K562 (cell line): ENCODE measurements around the gene PARK7. TPM values are rescaled to one million over a fixed set of nuclear protein-coding genes. Genes with fewer than 3 reads are reported as not detected.

Experiments
- ATAC-seq: fragments of 200-7000 bp; cut with Tn5 transposase; 3 replicates; pipeline ENCODE4 v1.9.1; 2020; ENCODE audit warnings: moderate library complexity
- BruUV-seq: library from RNA; stranded (reverse); fragments of 400-500 nt; replicated peaks from 2 replicates; lab custom pipeline; 2021; lab: Mats Ljungman, UMichigan
- CTCF ChIA-PET: fragments of 300-600 bp; formaldehyde crosslinking; extraction: SDS; loops from one replicate; lab custom pipeline; 2021; ENCODE audit warnings: low intra/inter-chr PET ratio; lab: Yijun Ruan, JAX
- POLR2A ChIA-PET: fragments of 300-600, 350-650 bp; sonication (Branson Sonifier 250); formaldehyde crosslinking; extraction: SDS; loops from one replicate; lab custom pipeline; 2021; ENCODE audit warnings: antibody characterized with exemption, inconsistent platforms; lab: Yijun Ruan, JAX
- DNase-seq, 4 experiments: peaks; one replicate each; pipeline versions ENCODE4 v3.0.0 to v3.0.0-alpha.2; 2011 to 2018; ENCODE audit warnings: low spot score in 3 of 4, mixed read lengths in 3 of 4; ENCODE audit errors: extremely low read depth in 1 of 4
- FAIRE-seq: peaks from 2 replicates; lab custom pipeline; 2011; peaks lifted over from hg19 to GRCh38; lab: Jason Lieb, UNC
- H2AFZ ChIP-seq: 2 replicates; pipeline ENCODE4 v1.6.0; 2011; ENCODE audit warnings: low read depth, low read length, control low read depth, inconsistent platforms
- H3K27ac ChIP-seq: fragments of 200-600 bp; 3 replicates; pipeline ENCODE4 v1.8.0; 2011; ENCODE audit warnings: low read depth, mild to moderate bottlenecking, control low read depth, inconsistent platforms, low read length, moderate library complexity, mixed read lengths; ENCODE audit errors: extremely low read depth
- H3K27me3 ChIP-seq, 2 experiments: fragments of 300-600 bp in 1 of 2; 2 replicates in 1 of 2; 3 replicates in 1 of 2; pipeline versions ENCODE4 v1.6.0 to v1.8.0; 2011; ENCODE audit warnings: inconsistent platforms in 2 of 2, low read length in 2 of 2, mild to moderate bottlenecking in 1 of 2, mixed read lengths in 1 of 2, moderate library complexity in 1 of 2; ENCODE audit not compliant: control insufficient read depth in 2 of 2, insufficient read depth in 2 of 2
- H3K36me3 ChIP-seq: fragments of 300-600 bp; 3 replicates; pipeline ENCODE4 v1.8.0; 2011; ENCODE audit warnings: mild to moderate bottlenecking, low read length, inconsistent platforms; ENCODE audit not compliant: control insufficient read depth, insufficient read depth
- H3K4me1 ChIP-seq, 2 experiments: fragments of 200-600 bp in 1 of 2; replicated peaks in 1 of 2; 2 replicates in 1 of 2; 3 replicates in 1 of 2; pipeline versions ENCODE4 v1.5.1 to v1.8.0; 2011; ENCODE audit warnings: inconsistent platforms in 2 of 2, low read length in 2 of 2, mild to moderate bottlenecking in 1 of 2, mixed read lengths in 1 of 2, moderate library complexity in 1 of 2; ENCODE audit not compliant: control insufficient read depth in 2 of 2, insufficient read depth in 2 of 2
- H3K4me2 ChIP-seq: 2 replicates; pipeline ENCODE4 v1.6.1; 2011; ENCODE audit warnings: low read length, control low read depth, inconsistent platforms, mixed read lengths; ENCODE audit not compliant: insufficient read depth
- H3K4me3 ChIP-seq: fragments of 200-600 bp; sonication (generic), shearing (Covaris generic); 2 replicates; pipeline ENCODE4 v1.5.1; 2016; ENCODE audit warnings: control low read depth, inconsistent platforms
- H3K79me2 ChIP-seq: fragments of 200-600 bp; 3 replicates; pipeline ENCODE4 v1.8.0; 2011; ENCODE audit warnings: low read length, inconsistent platforms; ENCODE audit not compliant: control insufficient read depth, insufficient read depth
- H3K9ac ChIP-seq, 2 experiments: 2 replicates each; pipeline versions ENCODE4 v1.6.0 to v1.6.1; 2011; ENCODE audit warnings: low read depth in 2 of 2, low read length in 2 of 2, control low read depth in 1 of 2, inconsistent platforms in 1 of 2, mild to moderate bottlenecking in 1 of 2, mixed read lengths in 1 of 2; ENCODE audit not compliant: insufficient read depth in 1 of 2
- H3K9me1 ChIP-seq: one replicate; pipeline ENCODE4 v1.6.0; 2011; ENCODE audit warnings: inconsistent platforms, mild to moderate bottlenecking, low read length, moderate library complexity; ENCODE audit not compliant: control insufficient read depth, insufficient read depth
- H3K9me3 ChIP-seq: replicated peaks from 2 replicates; pipeline ENCODE4 v1.5.1; 2011; ENCODE audit warnings: low read depth, low read length, inconsistent platforms; ENCODE audit not compliant: control insufficient read depth, insufficient read depth
- H4K20me1 ChIP-seq: replicated peaks from 2 replicates; pipeline ENCODE4 v1.6.1; 2011; ENCODE audit warnings: low read length, inconsistent platforms, mixed read lengths; ENCODE audit not compliant: control insufficient read depth, insufficient read depth
- CHD7 ChIP-seq: fragments of 200-600 bp; sonication (generic); IDR thresholded peaks from one replicate; pipeline ENCODE4 v1.6.1; 2012; ENCODE audit warnings: mild to moderate bottlenecking, low read depth, low read length, inconsistent platforms
- HNRNPK ChIP-seq: fragments of 200-400 bp; formaldehyde crosslinking; IDR thresholded peaks from one replicate; pipeline ENCODE4 v1.6.1; 2018; ENCODE audit warnings: mild to moderate bottlenecking, low read depth, low read length; ENCODE audit not compliant: poor library complexity, severe bottlenecking
- ID3 ChIP-seq, 2 experiments: fragments of 250-450 bp in 1 of 2; fragments of 450-650 bp in 1 of 2; sonication (Bioruptor Pico) in 1 of 2; IDR thresholded peaks; 2 replicates each; pipeline versions ENCODE4 v1.6.1 to v1.8.0; 2016 to 2021; ENCODE audit warnings: mild to moderate bottlenecking in 2 of 2, moderate library complexity in 2 of 2, missing compliant biosample characterization in 1 of 2, missing genetic modification characterization in 1 of 2
- OTX1 ChIP-seq: fragments of 450-650 bp; formaldehyde crosslinking; IDR thresholded peaks from 2 replicates; pipeline ENCODE4 v1.4.0; 2022; ENCODE audit warnings: mild to moderate bottlenecking
- PRPF4 ChIP-seq: fragments of 200-400 bp; formaldehyde crosslinking; IDR thresholded peaks from one replicate; pipeline ENCODE4 v1.6.1; 2017; ENCODE audit warnings: low read length, low read depth, mild to moderate bottlenecking; ENCODE audit not compliant: insufficient read depth, poor library complexity, severe bottlenecking
- SNRNP70 ChIP-seq: fragments of 200-400 bp; formaldehyde crosslinking; optimal IDR thresholded peaks from 2 replicates; pipeline ENCODE3; 2017; ENCODE audit warnings: low read depth, low read length
- ZBTB7A ChIP-seq: IDR thresholded peaks from 2 replicates; pipeline ENCODE4 v1.6.1; 2011; ENCODE audit warnings: low read depth, mild to moderate bottlenecking, low read length, moderate library complexity, borderline replicate concordance; ENCODE audit not compliant: control insufficient read depth
- ZNF444 ChIP-seq: fragments of 250-450 bp; sonication (Bioruptor Pico); IDR thresholded peaks from 2 replicates; pipeline ENCODE4 v1.4.0; 2020; ENCODE audit warnings: mild to moderate bottlenecking, moderate library complexity
- WGBS: fragments of 100-300 bp; shearing (Covaris generic); methylation state at CpG from one replicate; pipeline ENCODE4 v1.1.6; 2016; ENCODE audit warnings: low coverage, mixed read lengths; ENCODE audit not compliant: insufficient coverage; ENCODE audit errors: missing lambda C conversion rate; 5-methylcytosine and 5-hydroxymethylcytosine counted together
- in situ Hi-C: fragments of 300-500 bp; cut with MboI; formaldehyde crosslinking; loops from 4 replicates; pipeline ENCODE4 v1.15.0; 2018; ENCODE audit warnings: inconsistent platforms, mixed read lengths
- intact Hi-C: fragments of 100-400 bp; cut with micrococcal nuclease; formaldehyde crosslinking; loops from 2 replicates; pipeline ENCODE4 v1.14.2; 2022
- polyA plus RNA-seq, 8 experiments: library from polyadenylated mRNA; depleted of rRNA in 4 of 8; stranded (reverse) in 5 of 8; unstranded in 3 of 8; fragments of >200 nt; fragmentation: Nextera tagmentation in 2 of 8; fragmentation: Illumina TruSeq in 1 of 8; extraction: Ambion mirVana in 2 of 8; extraction: Trizol in 1 of 8; gene quantifications; 2 replicates each; pipeline versions ENCODE4 v1.2.1 to v1.2.3, GENCODE V29; 2011 to 2014; ENCODE audit warnings: inconsistent platforms in 1 of 8, missing spikeins in 1 of 8
- total RNA-seq, 7 experiments: library from RNA; depleted of rRNA in 6 of 7; stranded (reverse); fragments of >200 nt in 6 of 7; fragmentation: Illumina TruSeq in 2 of 7; extraction: Trizol in 2 of 7; gene quantifications; 2 replicates each; pipeline versions ENCODE4 v1.2.1 to v1.2.3, GENCODE V29; 2011 to 2021; ENCODE audit warnings: low replicate concordance in 1 of 7

PARK7 gene
- total and polyA plus RNA-seq, 9 of the 15 experiments (the other 6 are each of a cell fraction or from before 2014, with no cell fraction given): 374 to 1,298 (median 484) TPM

GRCh38 chr1:8002329-8002910, 40.9 kb downstream of the PARK7 start:
- H3K9ac ChIP-seq: peak overlapping the region in 1 of 2 experiments; percentile 60; a peak in 1 of 4 replicates
- H2AFZ ChIP-seq: no peak overlapping the region; the same call in 1 of the 2 replicates
- H3K27me3 ChIP-seq: no peaks in the 10 kb centered on the region
- no peaks in the 10 kb centered on the region; the same call in 1 of the 2 replicates for H4K20me1 ChIP-seq
- no TSS peak for BruUV-seq
- no peak overlapping the region for H3K27ac ChIP-seq
- ChIA-PET CTCF (no interaction called here), POLR2A (interaction anchor here (1.0 kb wide), 1 partner anchor 17 kb away, joined by 3 read pairs; no protein-coding TSS in a partner anchor)
- 64% methylated on average over 6 of the region's 6 CpGs for WGBS
- in situ Hi-C loops (no loop called here), intact Hi-C loops (no loop called here)
- H3K4me1 ChIP-seq: peaks cover 22 to 42% of the 10 kb centered on the region in 2 experiments
- no peak for DNase-seq
- H3K79me2 ChIP-seq: no peaks in the 10 kb centered on the region
- no peak for ATAC-seq
- no peak overlapping the region for H3K4me3 ChIP-seq
- H3K9me1 ChIP-seq: no peaks in the 10 kb centered on the region
- H3K36me3 ChIP-seq: peaks cover 2% of the 10 kb centered on the region; the same call in 1 of the 3 replicates
- no peak for FAIRE-seq
- H3K4me2 ChIP-seq: no peak overlapping the region
- no peaks in the 10 kb centered on the region; the same call in 1 of the 2 replicates for H3K9me3 ChIP-seq
- TF ChIP-seq PRPF4 (no peak), ID3 (CRISPR knock-in tag; IDR thresholded peaks at IDR 0.05) (no peak), ID3 (tag; IDR thresholded peaks at IDR 0.05) (0 out of 2 replicates have a peak, but pooled peaks have one; percentile 29), ZNF444 (CRISPR knock-in tag) (no peak), ZBTB7A (peak; percentile 25; the same call in 1 of the 2 replicates), OTX1 (CRISPR knock-in tag) (no peak), SNRNP70 (no peak), CHD7 (no peak), HNRNPK (no peak)
